Jurkat, Clone E6-1 (cell line): ENCODE measurements around the gene STK32A.
"Not testable (repeated sequence)": the region's sequence is repeated elsewhere in the genome, so short reads cannot be mapped to it uniquely, and the experiment has no call there.

Experiments
- DNase-seq: peaks from one replicate; pipeline ENCODE4 v3.0.0-alpha.2; 2011; ENCODE audit warnings: low read depth, low spot score
- H3K4me3 ChIP-seq: 2 replicates; pipeline ENCODE4 v1.5.1; 2011; ENCODE audit warnings: mild to moderate bottlenecking, low read length, control low read depth, moderate library complexity

Gene STK32A

GRCh38 chr5:147332658-147333057 is 97.8 kb downstream of the STK32A start:
- H3K4me3 ChIP-seq, result no peak overlapping the region
- DNase-seq, result no peak

GRCh38 chr5:147336876-147337275 is 102.0 kb downstream of the STK32A start:
- no peak for DNase-seq
- H3K4me3 ChIP-seq, result no peak overlapping the region

GRCh38 chr5:147339313-147339712 is 104.5 kb downstream of the STK32A start:
- no peak overlapping the region for H3K4me3 ChIP-seq
- DNase-seq, result no peak

- H3K4me3 ChIP-seq, result no peak overlapping the region
- DNase-seq, result no peak
Observed at GRCh38 chr5:147340941-147341340, 106.1 kb downstream of the STK32A start.

GRCh38 chr5:147341345-147341744 is 106.5 kb downstream of the STK32A start:
- no peak for DNase-seq
- H3K4me3 ChIP-seq, result no peak overlapping the region

- no peak for DNase-seq
- no peak overlapping the region for H3K4me3 ChIP-seq
Observed at GRCh38 chr5:147344861-147345260, 110.0 kb downstream of the STK32A start.

- DNase-seq, result no peak
- no peak overlapping the region for H3K4me3 ChIP-seq
Observed at GRCh38 chr5:147346006-147346561, 111.3 kb downstream of the STK32A start.

GRCh38 chr5:147348046-147348445 is 113.2 kb downstream of the STK32A start:
- DNase-seq, result no peak
- H3K4me3 ChIP-seq, result no peak overlapping the region

- no peak for DNase-seq
- H3K4me3 ChIP-seq, result no peak overlapping the region
Observed at GRCh38 chr5:147348451-147348850, 113.6 kb downstream of the STK32A start.

- H3K4me3 ChIP-seq, result no peak overlapping the region
- no peak for DNase-seq
Observed at GRCh38 chr5:147349241-147349640, 114.4 kb downstream of the STK32A start.

GRCh38 chr5:147359101-147359500 is 124.3 kb downstream of the STK32A start:
- H3K4me3 ChIP-seq, result no peak overlapping the region

GRCh38 chr5:147359581-147359980 is 124.8 kb downstream of the STK32A start:
- no peak overlapping the region for H3K4me3 ChIP-seq
- no peak for DNase-seq

More at GRCh38 chr5:147359101-147359500, 124.3 kb downstream of the STK32A start:
- DNase-seq, result no peak

GRCh38 chr5:147360816-147361215 is 126.0 kb downstream of the STK32A start:
- H3K4me3 ChIP-seq, result no peak overlapping the region

GRCh38 chr5:147361441-147362175 is 126.8 kb downstream of the STK32A start:
- no peak overlapping the region for H3K4me3 ChIP-seq
- no peak for DNase-seq

More at GRCh38 chr5:147360816-147361215, 126.0 kb downstream of the STK32A start:
- no peak for DNase-seq

GRCh38 chr5:147367381-147367780 is 132.6 kb downstream of the STK32A start:
- not testable (repeated sequence) for H3K4me3 ChIP-seq, DNase-seq

GRCh38 chr5:147369742-147370374 is 135.0 kb downstream of the STK32A start:
- no peak overlapping the region for H3K4me3 ChIP-seq
- DNase-seq, result no peak

- DNase-seq, result no peak
- no peak overlapping the region for H3K4me3 ChIP-seq
Observed at GRCh38 chr5:147371290-147371689, 136.5 kb downstream of the STK32A start.

GRCh38 chr5:147372191-147372590 is 137.4 kb downstream of the STK32A start:
- no peak overlapping the region for H3K4me3 ChIP-seq
- DNase-seq, result no peak

- no peak for DNase-seq
- no peak overlapping the region for H3K4me3 ChIP-seq
Observed at GRCh38 chr5:147373328-147373727, 138.5 kb downstream of the STK32A start.

GRCh38 chr5:147375151-147375550 is 140.3 kb downstream of the STK32A start:
- DNase-seq, result no peak
- no peak overlapping the region for H3K4me3 ChIP-seq
